Urinary bladder (tissue), 4 donors: ENCODE data around the gene SVIL. TPM values are rescaled to one million over a fixed set of nuclear protein-coding genes. Genes with fewer than 3 reads are reported as not detected.
"Not testable (repeated sequence)": the region's sequence is repeated elsewhere in the genome, so short reads cannot be mapped to it uniquely, and the experiment has no call there.

Experiments used
- DNase-seq: peaks from one replicate; pipeline ENCODE4 v3.0.0-alpha.2; 2015; ENCODE audit errors: extremely low spot score
- H3K27ac ChIP-seq: one replicate; pipeline ENCODE4 v1.5.1; 2013; ENCODE audit warnings: low read depth, mild to moderate bottlenecking, moderate library complexity
- H3K36me3 ChIP-seq: one replicate; pipeline ENCODE4 v1.6.1; 2013; ENCODE audit warnings: mild to moderate bottlenecking, moderate library complexity; ENCODE audit not compliant: insufficient read depth
- H3K4me1 ChIP-seq: one replicate; pipeline ENCODE4 v1.6.1; 2013; ENCODE audit warnings: mild to moderate bottlenecking, moderate library complexity; ENCODE audit not compliant: insufficient read depth
- H3K4me3 ChIP-seq: one replicate; pipeline ENCODE4 v1.5.1; 2013; ENCODE audit warnings: low read depth, low read length
- WGBS: extraction: QIAGEN DNeasy Blood & Tissue Kit; methylation state at CpG from one replicate; pipeline ENCODE4 v1.1.7; 2013; 5-methylcytosine and 5-hydroxymethylcytosine counted together
- polyA plus RNA-seq: library from polyadenylated mRNA; stranded (reverse); fragments of 200-250 nt; gene quantifications from one replicate; pipeline ENCODE4 v1.2.3, GENCODE V29; 2013
- total RNA-seq: library from RNA; depleted of rRNA; stranded (reverse); fragments of >200 nt; gene quantifications from one replicate; pipeline ENCODE4 v1.2.3, GENCODE V29; 2014
- donor health status: healthy with polysubstance abuse.
- donor health status: healthy.

Gene SVIL
- total and polyA plus RNA-seq, 2 donors: 176 to 552 TPM

GRCh38 chr10:29522061-29522855 lies 112.5 kb downstream of the SVIL start:
- DNase-seq: no peak
- H3K4me1 ChIP-seq: no peaks in the 10 kb centered on the region
- no peaks in the 10 kb centered on the region for H3K36me3 ChIP-seq
- H3K27ac ChIP-seq: no peak overlapping the region
- no peak overlapping the region for H3K4me3 ChIP-seq
- 60% methylated on average over 20 of the region's 20 CpGs for WGBS

GRCh38 chr10:29519659-29520058 lies 115.1 kb downstream of the SVIL start:
- H3K36me3 ChIP-seq: no peaks in the 10 kb centered on the region
- no peak overlapping the region for H3K27ac ChIP-seq
- WGBS: 87% methylated on average over 3 of the region's 3 CpGs
- H3K4me3 ChIP-seq: no peak overlapping the region
- no peaks in the 10 kb centered on the region for H3K4me1 ChIP-seq
- DNase-seq: no peak

- no peak for DNase-seq
- WGBS: 85% methylated on average over 8 of the region's 8 CpGs
- Histone ChIP-seq H3K27ac (no peak overlapping the region), H3K4me1 (no peaks in the 10 kb centered on the region), H3K36me3 (no peaks in the 10 kb centered on the region), H3K4me3 (no peak overlapping the region)
These were observed 117.3 kb downstream of the SVIL start for GRCh38 chr10:29517352-29517923.

- not testable (repeated sequence) for H3K36me3 ChIP-seq, DNase-seq, H3K4me3 ChIP-seq, H3K27ac ChIP-seq, H3K4me1 ChIP-seq
- WGBS: 60% methylated on average over 19 of the region's 19 CpGs
These were observed 118.3 kb downstream of the SVIL start for GRCh38 chr10:29516309-29516932.

GRCh38 chr10:29515879-29516278 lies 118.9 kb downstream of the SVIL start:
- H3K4me1 ChIP-seq, H3K4me3 ChIP-seq, H3K36me3 ChIP-seq, H3K27ac ChIP-seq, DNase-seq: not testable (repeated sequence)
- WGBS: 79% methylated on average over 12 of the region's 12 CpGs

GRCh38 chr10:29515104-29515503 lies 119.7 kb downstream of the SVIL start:
- H3K4me1 ChIP-seq, H3K4me3 ChIP-seq, H3K36me3 ChIP-seq, H3K27ac ChIP-seq, DNase-seq: not testable (repeated sequence)
- WGBS: 82% methylated on average over 4 of the region's 4 CpGs

- WGBS: 91% methylated on average over 9 of the region's 9 CpGs
- no peak for DNase-seq
- no peak overlapping the region for H3K27ac ChIP-seq
- H3K36me3 ChIP-seq: peaks cover 1% of the 10 kb centered on the region
- no peaks in the 10 kb centered on the region for H3K4me1 ChIP-seq
- H3K4me3 ChIP-seq: no peak overlapping the region
These were observed 120.5 kb downstream of the SVIL start for GRCh38 chr10:29514306-29514705.

- DNase-seq: no peak
- 93% methylated on average over 10 of the region's 10 CpGs for WGBS
- Histone ChIP-seq H3K27ac (no peak overlapping the region), H3K36me3 (peaks cover 1% of the 10 kb centered on the region), H3K4me3 (no peak overlapping the region), H3K4me1 (no peaks in the 10 kb centered on the region)
These were observed 122.3 kb downstream of the SVIL start for GRCh38 chr10:29512425-29512974.

GRCh38 chr10:29511806-29512205 lies 123.0 kb downstream of the SVIL start:
- H3K4me3 ChIP-seq, H3K36me3 ChIP-seq, DNase-seq, H3K4me1 ChIP-seq, H3K27ac ChIP-seq: not testable (repeated sequence)
- WGBS: 85% methylated on average over 5 of the region's 5 CpGs

- H3K4me3 ChIP-seq, H3K27ac ChIP-seq, H3K4me1 ChIP-seq, H3K36me3 ChIP-seq, DNase-seq: not testable (repeated sequence)
- 92% methylated on average over 15 of the region's 24 CpGs for WGBS
These were observed 124.2 kb downstream of the SVIL start for GRCh38 chr10:29510483-29511157.

GRCh38 chr10:29508554-29509244 lies 126.1 kb downstream of the SVIL start:
- H3K27ac ChIP-seq: no peak overlapping the region
- H3K4me3 ChIP-seq: no peak overlapping the region
- H3K4me1 ChIP-seq: no peaks in the 10 kb centered on the region
- DNase-seq: no peak
- 79% methylated on average over 13 of the region's 13 CpGs for WGBS
- H3K36me3 ChIP-seq: peaks cover 1% of the 10 kb centered on the region

- not testable (repeated sequence) for H3K36me3 ChIP-seq, H3K27ac ChIP-seq, H3K4me1 ChIP-seq, DNase-seq, H3K4me3 ChIP-seq
- WGBS: 94% methylated on average over 2 of the region's 4 CpGs
These were observed 127.0 kb downstream of the SVIL start for GRCh38 chr10:29507750-29508149.

- WGBS: 85% methylated on average over 8 of the region's 11 CpGs
- H3K4me3 ChIP-seq, H3K4me1 ChIP-seq, H3K27ac ChIP-seq, H3K36me3 ChIP-seq, DNase-seq: not testable (repeated sequence)
These were observed 128.3 kb downstream of the SVIL start for GRCh38 chr10:29506324-29506921.
